HepG2 (cell line): ENCODE measurements around the gene KRT14. TPM values are rescaled to one million over a fixed set of nuclear protein-coding genes. Genes with fewer than 3 reads are reported as not detected.

Experiments
- ATAC-seq: fragments of 200-7000 bp; cut with Tn5 transposase; 3 replicates; pipeline ENCODE4 v1.9.1; 2020; ENCODE audit warnings: mild to moderate bottlenecking, moderate library complexity
- BruUV-seq: library from RNA; stranded (reverse); fragments of 400-500 nt; replicated peaks from 2 replicates; lab custom pipeline; 2021; lab: Mats Ljungman, UMichigan
- CTCF ChIA-PET: fragments of 300-600 bp; formaldehyde crosslinking; extraction: SDS; loops from one replicate; lab custom pipeline; 2021; ENCODE audit warnings: low total read pairs, inconsistent platforms, low intra/inter-chr PET ratio; lab: Yijun Ruan, JAX
- POLR2A ChIA-PET: fragments of 350-600 bp; sonication (Branson Sonifier 250); formaldehyde crosslinking; loops from one replicate; lab custom pipeline; 2020; ENCODE audit warnings: antibody characterized with exemption, inconsistent platforms; lab: Yijun Ruan, JAX
- DNase-seq: peaks from one replicate; pipeline ENCODE4 v3.0.0-alpha.2; 2015; ENCODE audit warnings: low spot score
- FAIRE-seq: peaks from 3 replicates; lab custom pipeline; 2011; peaks lifted over from hg19 to GRCh38; lab: Jason Lieb, UNC
- H2AFZ ChIP-seq: one replicate; pipeline ENCODE4 v1.6.1; 2011; ENCODE audit warnings: low read length, inconsistent platforms
- H3K27ac ChIP-seq: fragments of 300-600 bp; 3 replicates; pipeline ENCODE4 v1.8.0; 2011; ENCODE audit warnings: mixed run types, mild to moderate bottlenecking, mixed read lengths, low read length, inconsistent platforms; ENCODE audit not compliant: insufficient read depth; ENCODE audit errors: extremely low read length
- H3K27me3 ChIP-seq, 2 experiments: fragments of 200-600 bp in 1 of 2; 2 replicates in 1 of 2; 3 replicates in 1 of 2; pipeline versions ENCODE4 v1.6.0 to v1.8.0; 2011; ENCODE audit warnings: low read length in 2 of 2, mild to moderate bottlenecking in 2 of 2, moderate library complexity in 2 of 2, inconsistent platforms in 1 of 2; ENCODE audit not compliant: insufficient read depth in 2 of 2, control insufficient read depth in 1 of 2
- H3K36me3 ChIP-seq, 2 experiments: fragments of 200-600 bp in 1 of 2; replicated peaks in 1 of 2; 2 replicates in 1 of 2; 3 replicates in 1 of 2; pipeline versions ENCODE4 v1.5.1 to v1.8.0; 2011; ENCODE audit warnings: low read length in 2 of 2, inconsistent platforms in 1 of 2; ENCODE audit not compliant: insufficient read depth in 2 of 2, control insufficient read depth in 1 of 2
- H3K4me1 ChIP-seq: 2 replicates; pipeline ENCODE4 v1.5.1; 2012; ENCODE audit warnings: low read length, inconsistent platforms; ENCODE audit not compliant: insufficient read depth
- H3K4me2 ChIP-seq: 2 replicates; pipeline ENCODE4 v1.6.0; 2011; ENCODE audit warnings: low read depth, low read length, inconsistent platforms
- H3K4me3 ChIP-seq, 3 experiments: fragments of 200-600 bp in 1 of 3; sonication (generic), shearing (Covaris generic) in 1 of 3; replicated peaks in 1 of 3; 2 replicates each; pipeline ENCODE4 v1.5.1; 2011 to 2016; ENCODE audit warnings: low read length in 3 of 3, inconsistent platforms in 2 of 3, low read depth in 2 of 3, mild to moderate bottlenecking in 2 of 3, control low read depth in 1 of 3, mixed read lengths in 1 of 3; ENCODE audit not compliant: insufficient read depth in 1 of 3
- H3K79me2 ChIP-seq: one replicate; pipeline ENCODE4 v1.6.1; 2011; ENCODE audit warnings: low read length, inconsistent platforms; ENCODE audit not compliant: insufficient read depth
- H3K9ac ChIP-seq: 2 replicates; pipeline ENCODE4 v1.6.0; 2011; ENCODE audit warnings: mild to moderate bottlenecking, low read depth, low read length, inconsistent platforms; ENCODE audit not compliant: insufficient read depth
- H3K9me3 ChIP-seq: 2 replicates; pipeline ENCODE4 v1.5.1; 2012; ENCODE audit warnings: mild to moderate bottlenecking, low read length
- H4K20me1 ChIP-seq: 2 replicates; pipeline ENCODE4 v1.6.0; 2011; ENCODE audit warnings: inconsistent platforms, mild to moderate bottlenecking, low read length, moderate library complexity; ENCODE audit not compliant: insufficient read depth
- MNT ChIP-seq: fragments of 450-650 bp; IDR thresholded peaks from 2 replicates; pipeline ENCODE4 v1.6.1; 2016
- RARA ChIP-seq: IDR thresholded peaks from 2 replicates; pipeline ENCODE4 v1.6.1; 2016; ENCODE audit warnings: missing genetic modification reagents, missing compliant biosample characterization
- RXRB ChIP-seq: IDR thresholded peaks from 2 replicates; pipeline ENCODE4 v1.6.1; 2016; ENCODE audit warnings: borderline replicate concordance, missing genetic modification reagents, missing compliant biosample characterization
- ZMYM3 ChIP-seq: sonication (generic); formaldehyde crosslinking; IDR thresholded peaks from 2 replicates; pipeline ENCODE4 v1.5.1; 2020; ENCODE audit warnings: mild to moderate bottlenecking, missing genetic modification reagents
- ZNF367 ChIP-seq: sonication (generic); formaldehyde crosslinking; IDR thresholded peaks from 2 replicates; pipeline ENCODE4 v1.4.0; 2020; ENCODE audit warnings: missing genetic modification reagents, borderline replicate concordance
- ZNF562 ChIP-seq: sonication (generic); formaldehyde crosslinking; IDR thresholded peaks from 2 replicates; pipeline ENCODE4 v1.8.0; 2022; ENCODE audit warnings: missing genetic modification reagents, borderline replicate concordance
- ZNF563 ChIP-seq: sonication (generic); formaldehyde crosslinking; IDR thresholded peaks from 2 replicates; pipeline ENCODE4 v1.8.0; 2022; ENCODE audit warnings: mild to moderate bottlenecking, moderate library complexity, missing genetic modification reagents
- ZNF646 ChIP-seq: sonication (generic); formaldehyde crosslinking; IDR thresholded peaks from 2 replicates; pipeline ENCODE4 v1.9.0; 2021; ENCODE audit warnings: mild to moderate bottlenecking, missing genetic modification reagents
- ZNF691 ChIP-seq: sonication (generic); formaldehyde crosslinking; IDR thresholded peaks from 2 replicates; pipeline ENCODE4 v1.4.0; 2020; ENCODE audit warnings: missing genetic modification reagents, low read depth, mild to moderate bottlenecking, borderline replicate concordance
- WGBS: methylation state at CpG from one replicate; pipeline ENCODE4 v1.1.6; 2017; ENCODE audit warnings: low lambda C conversion rate; 5-methylcytosine and 5-hydroxymethylcytosine counted together
- in situ Hi-C: cut with HindIII; loops from 2 replicates; pipeline ENCODE4 v1.10.0; 2017; ENCODE audit warnings: low pct_unique_long_range_greater_than_20kb; ENCODE audit not compliant: extremely low pct_ligation_motif_present
- intact Hi-C: fragments of 100-400 bp; cut with micrococcal nuclease; formaldehyde crosslinking; loops from one replicate; pipeline ENCODE4 v1.10.0; 2022; ENCODE audit not compliant: unreplicated experiment
- polyA plus RNA-seq, 8 experiments: library from polyadenylated mRNA; depleted of rRNA in 3 of 8; stranded (reverse) in 7 of 8; unstranded in 1 of 8; fragments of >200 nt; fragmentation: Illumina TruSeq in 4 of 8; extraction: Trizol in 4 of 8; gene quantifications; 2 replicates each; pipeline versions ENCODE4 v1.2.1 to v1.2.3, GENCODE V29; 2011 to 2016; ENCODE audit warnings: low read depth in 4 of 8, missing spikeins in 1 of 8, mixed read lengths in 1 of 8; ENCODE audit not compliant: insufficient read depth in 1 of 8
- total RNA-seq, 5 experiments: library from RNA; depleted of rRNA; stranded (reverse); fragments of >200 nt; fragmentation: Illumina TruSeq; extraction: Trizol; gene quantifications; 2 replicates each; pipeline ENCODE4 v1.2.3, GENCODE V29; 2016; ENCODE audit warnings: low read depth in 1 of 5

KRT14 gene
- total and polyA plus RNA-seq, 2 of the 13 experiments (the other 11 are each of a cell fraction or from before 2014, with no cell fraction given), result 0.09 TPM; not detected in 1

- Histone ChIP-seq H3K36me3 (no peaks in the 10 kb centered on the region), H3K4me3 (no peak overlapping the region), H3K27ac (no peak overlapping the region), H3K4me2 (peak overlapping the region; percentile 16; the same call in 1 of the 2 replicates), H3K9me3 (no peaks in the 10 kb centered on the region), H2AFZ (no peak overlapping the region), H3K79me2 (no peaks in the 10 kb centered on the region), H3K9ac (no peak overlapping the region), H3K4me1 (peaks cover 76% of the 10 kb centered on the region), H4K20me1 (no peaks in the 10 kb centered on the region), H3K27me3 (peaks cover 2 to 12% of the 10 kb centered on the region in 2 experiments; a peak in 1 of 5 replicates)
- in situ Hi-C loops (no loop called here), intact Hi-C loops (loop anchor here (10.0 kb wide), 1 partner anchor 125 kb away; no protein-coding TSS in a partner anchor)
- FAIRE-seq, result no peak
- BruUV-seq, result no TSS peak
- ChIA-PET POLR2A (interaction anchor here (1.7 kb wide), 1 partner anchor 12 kb away, joined by 6 read pairs; the partner anchor contains the start of gene KRT19), CTCF (no interaction called here)
- WGBS, result 19% methylated on average over 7 of the region's 7 CpGs
- peak; percentile 50 for ATAC-seq
- peak; percentile 79 for DNase-seq
- TF ChIP-seq RARA (CRISPR knock-in tag), result 0 out of 2 replicates have a peak, but pooled peaks have one; percentile 12
- TF ChIP-seq ZNF367, result no peak
- no peak for TF ChIP-seq ZNF646 (CRISPR knock-in tag)
- TF ChIP-seq ZNF691 (CRISPR knock-in tag), result no peak
- TF ChIP-seq ZMYM3 (CRISPR knock-in tag), result peak; percentile 29; the same call in 1 of the 2 replicates
- peak; percentile 15; the same call in 1 of the 2 replicates for TF ChIP-seq RXRB (CRISPR knock-in tag)
- no peak for TF ChIP-seq ZNF562 (CRISPR knock-in tag)
- peak; percentile 35; the same call in 1 of the 2 replicates for TF ChIP-seq MNT
- TF ChIP-seq ZNF563 (CRISPR knock-in tag), result no peak
Measured at GRCh38 chr17:41539979-41540701, 46.6 kb downstream of the KRT14 start.
